ENCODE data around the gene TMC1. TPM values are rescaled to one million over a fixed set of nuclear protein-coding genes. Genes with fewer than 3 reads are reported as not detected.

Gene TMC1
- total and polyA plus RNA-seq, 2 of the 13 experiments (the other 11 are each of a cell fraction or from before 2014, with no cell fraction given): 0.02 to 0.03 TPM

DNA sequence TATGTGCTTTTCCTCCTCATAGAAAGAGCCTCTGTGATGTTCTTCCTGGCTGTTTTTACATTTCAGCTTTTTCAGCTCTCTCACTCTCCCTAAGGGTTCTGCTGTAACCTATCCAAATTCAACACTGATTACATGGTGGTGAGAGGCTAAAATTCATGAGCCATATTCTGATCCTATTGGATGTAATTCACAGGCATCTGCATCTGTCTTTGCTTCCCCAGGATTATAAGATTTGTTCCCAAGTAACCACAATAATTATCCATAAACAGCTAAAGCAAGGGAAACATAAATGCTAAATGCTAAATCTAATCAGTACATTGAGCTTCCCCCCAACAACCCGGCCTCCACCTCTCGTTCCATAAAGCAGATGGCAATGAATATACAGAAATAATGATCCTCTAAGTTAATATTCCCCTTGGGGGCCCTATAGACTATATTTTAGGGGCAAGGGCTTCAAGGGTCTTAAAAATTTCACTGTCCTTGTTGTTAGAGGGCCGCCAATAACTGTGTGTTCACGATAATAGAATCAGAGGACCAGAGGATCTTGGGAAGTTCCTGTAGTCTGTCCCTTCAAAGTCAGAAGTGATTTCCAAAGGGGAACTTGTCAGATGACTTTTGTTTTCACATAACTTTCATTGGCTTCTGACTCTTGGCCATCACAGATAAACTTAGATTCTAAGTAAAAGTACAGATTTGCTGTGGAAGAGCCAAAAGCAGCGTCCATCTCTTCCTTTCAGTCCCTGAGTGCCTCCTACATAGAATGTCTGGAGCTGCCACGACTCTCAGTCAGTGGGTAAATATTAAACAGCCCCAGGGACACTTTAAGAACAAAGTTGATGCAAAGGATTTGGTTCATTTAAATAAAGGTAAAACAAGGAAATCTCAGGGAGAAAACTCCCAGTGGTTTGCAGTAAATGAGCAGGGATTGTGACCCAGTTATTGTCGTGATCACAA lies 305.9 kb downstream of the TMC1 start:
- peak overlapping the region; percentile 93 for H2AFZ ChIP-seq (ENCODE audit: low read length)
- in situ Hi-C loops (cut with HindIII; ENCODE audit: extremely low pct_ligation_motif_present, low pct_unique_long_range_greater_than_20kb) (loop anchor here (10.0 kb wide), 1 partner anchor 542 kb away; no protein-coding TSS in a partner anchor), intact Hi-C loops (cut with micrococcal nuclease; ENCODE audit: unreplicated experiment) (loop anchor here (10.0 kb wide), 2 partner anchors 472 to 692 kb away; no protein-coding TSS in a partner anchor)
- no peaks in the 10 kb centered on the region for H3K36me3 ChIP-seq (replicated peaks in 1 of 2; ENCODE audit: control insufficient read depth in 1 of 2, insufficient read depth in 2 of 2, low read length in 2 of 2)
- peak overlapping the region; percentile 69 for H3K27ac ChIP-seq (ENCODE audit: extremely low read length, insufficient read depth, low read length)
- no peak for FAIRE-seq
- ChIA-PET POLR2A (no interaction called here), CTCF (ENCODE audit: low intra/inter-chr PET ratio, low total read pairs) (no interaction called here)
- H3K9me3 ChIP-seq (ENCODE audit: low read length): no peaks in the 10 kb centered on the region
- 64% methylated on average over 7 of the region's 7 CpGs for WGBS (ENCODE audit: low lambda C conversion rate)
- ATAC-seq: no peak
- TF ChIP-seq MAZ (IDR thresholded peaks at IDR 0.05; ENCODE audit: borderline replicate concordance, low read depth, low read length): no peak
- TF ChIP-seq MAZ (CRISPR knock-in tag; IDR thresholded peaks at IDR 0.05; ENCODE audit: low read depth): no peak
- TF ChIP-seq, protein P1, sequence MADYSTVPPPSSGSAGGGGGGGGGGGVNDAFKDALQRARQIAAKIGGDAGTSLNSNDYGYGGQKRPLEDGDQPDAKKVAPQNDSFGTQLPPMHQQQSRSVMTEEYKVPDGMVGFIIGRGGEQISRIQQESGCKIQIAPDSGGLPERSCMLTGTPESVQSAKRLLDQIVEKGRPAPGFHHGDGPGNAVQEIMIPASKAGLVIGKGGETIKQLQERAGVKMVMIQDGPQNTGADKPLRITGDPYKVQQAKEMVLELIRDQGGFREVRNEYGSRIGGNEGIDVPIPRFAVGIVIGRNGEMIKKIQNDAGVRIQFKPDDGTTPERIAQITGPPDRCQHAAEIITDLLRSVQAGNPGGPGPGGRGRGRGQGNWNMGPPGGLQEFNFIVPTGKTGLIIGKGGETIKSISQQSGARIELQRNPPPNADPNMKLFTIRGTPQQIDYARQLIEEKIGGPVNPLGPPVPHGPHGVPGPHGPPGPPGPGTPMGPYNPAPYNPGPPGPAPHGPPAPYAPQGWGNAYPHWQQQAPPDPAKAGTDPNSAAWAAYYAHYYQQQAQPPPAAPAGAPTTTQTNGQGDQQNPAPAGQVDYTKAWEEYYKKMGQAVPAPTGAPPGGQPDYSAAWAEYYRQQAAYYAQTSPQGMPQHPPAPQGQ (CRISPR knock-in tag; IDR thresholded peaks at IDR 0.05; ENCODE audit: borderline replicate concordance): no peak
- TF ChIP-seq SNRNP70 (IDR thresholded peaks at IDR 0.05; ENCODE audit: low read depth, low read length): no peak
- TF ChIP-seq SOX5 (CRISPR knock-in tag; IDR thresholded peaks at IDR 0.05; ENCODE audit: borderline replicate concordance): no peak
- TF ChIP-seq, protein P2, sequence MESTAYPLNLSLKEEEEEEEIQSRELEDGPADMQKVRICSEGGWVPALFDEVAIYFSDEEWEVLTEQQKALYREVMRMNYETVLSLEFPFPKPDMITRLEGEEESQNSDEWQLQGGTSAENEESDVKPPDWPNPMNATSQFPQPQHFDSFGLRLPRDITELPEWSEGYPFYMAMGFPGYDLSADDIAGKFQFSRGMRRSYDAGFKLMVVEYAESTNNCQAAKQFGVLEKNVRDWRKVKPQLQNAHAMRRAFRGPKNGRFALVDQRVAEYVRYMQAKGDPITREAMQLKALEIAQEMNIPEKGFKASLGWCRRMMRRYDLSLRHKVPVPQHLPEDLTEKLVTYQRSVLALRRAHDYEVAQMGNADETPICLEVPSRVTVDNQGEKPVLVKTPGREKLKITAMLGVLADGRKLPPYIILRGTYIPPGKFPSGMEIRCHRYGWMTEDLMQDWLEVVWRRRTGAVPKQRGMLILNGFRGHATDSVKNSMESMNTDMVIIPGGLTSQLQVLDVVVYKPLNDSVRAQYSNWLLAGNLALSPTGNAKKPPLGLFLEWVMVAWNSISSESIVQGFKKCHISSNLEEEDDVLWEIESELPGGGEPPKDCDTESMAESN (CRISPR knock-in tag; conservative IDR thresholded peaks at IDR 0.05): no peak
- TF ChIP-seq ATF7-NPFF (CRISPR knock-in tag; IDR thresholded peaks at IDR 0.05; ENCODE audit: low read depth): no peak
- TF ChIP-seq FOXA1 (IDR thresholded peaks at IDR 0.05): no peak
- no peak for TF ChIP-seq FOXA1 (CRISPR knock-in tag; IDR thresholded peaks at IDR 0.05)
- TF ChIP-seq FLYWCH1 (CRISPR knock-in tag; IDR thresholded peaks at IDR 0.05): no peak
- TF ChIP-seq YEATS2 (CRISPR knock-in tag; IDR thresholded peaks at IDR 0.05; ENCODE audit: borderline replicate concordance): no peak
- H3K9ac ChIP-seq (ENCODE audit: insufficient read depth, low read depth, low read length): peak overlapping the region; percentile 51
- H3K4me3 ChIP-seq (replicated peaks in 1 of 3; ENCODE audit: insufficient read depth in 1 of 3, low read depth in 2 of 3, low read length in 3 of 3): peak overlapping the region in 1 of 3 experiments; percentile 6; a peak in 1 of 6 replicates
- H4K20me1 ChIP-seq (ENCODE audit: insufficient read depth, low read length): no peaks in the 10 kb centered on the region
- H3K79me2 ChIP-seq (ENCODE audit: insufficient read depth, low read length): no peaks in the 10 kb centered on the region
- H3K4me1 ChIP-seq (ENCODE audit: insufficient read depth, low read length): peaks cover 49% of the 10 kb centered on the region
- BruUV-seq (replicated peaks): TSS peak; percentile 94
- H3K4me2 ChIP-seq (ENCODE audit: low read depth, low read length): peak overlapping the region; percentile 60
- H3K27me3 ChIP-seq (ENCODE audit: control insufficient read depth in 1 of 2, insufficient read depth in 2 of 2, low read length in 2 of 2): no peaks in the 10 kb centered on the region
- DNase-seq (ENCODE audit: low spot score): no peak

Data from HepG2 (cell line).